Measurements from ENCODE around the gene USP3.

USP3 gene

GRCh38 chr15:63506537-63507035 is 2.2 kb downstream of the USP3 start:
- intact Hi-C loops (cut with micrococcal nuclease): loop anchor here (5.0 to 10.0 kb wide), 2 partner anchors 36 to 222 kb away; no protein-coding TSS in a partner anchor
- no peaks in the 10 kb centered on the region for H3K27me3 Mint-ChIP-seq
- peaks cover 13% of the 10 kb centered on the region for H3K36me3 Mint-ChIP-seq (ENCODE audit: low read depth)
- no peak overlapping the region for H3K27ac Mint-ChIP-seq
- peaks cover 60% of the 10 kb centered on the region for H3K4me1 Mint-ChIP-seq (ENCODE audit: low read depth)
- no peaks in the 10 kb centered on the region for H3K9me3 Mint-ChIP-seq
- H3K4me3 Mint-ChIP-seq: peak overlapping the region; percentile 77

GRCh38 chr15:63507878-63508818 is 3.8 kb downstream of the USP3 start:
- Mint-ChIP-seq H3K9me3 (no peaks in the 10 kb centered on the region), H3K36me3 (ENCODE audit: low read depth) (peaks cover 12% of the 10 kb centered on the region), H3K4me3 (no peak overlapping the region), H3K27ac (no peak overlapping the region), H3K27me3 (no peaks in the 10 kb centered on the region), H3K4me1 (ENCODE audit: low read depth) (peaks cover 57% of the 10 kb centered on the region)
- intact Hi-C loops (cut with micrococcal nuclease): loop anchor here (5.0 to 10.0 kb wide), 2 partner anchors 34 to 223 kb away; no protein-coding TSS in a partner anchor

GRCh38 chr15:63509056-63509954 is 4.9 kb downstream of the USP3 start:
- intact Hi-C loops (cut with micrococcal nuclease): loop anchor here (5.0 to 10.0 kb wide), 2 partner anchors 33 to 225 kb away; no protein-coding TSS in a partner anchor
- peak overlapping the region; percentile 27 for H3K27ac Mint-ChIP-seq
- no peak overlapping the region for H3K4me3 Mint-ChIP-seq

GRCh38 chr15:63509955-63510940 is 5.9 kb downstream of the USP3 start:
- peak overlapping the region; percentile 27 for H3K27ac Mint-ChIP-seq
- H3K36me3 Mint-ChIP-seq (ENCODE audit: low read depth): peaks cover 6% of the 10 kb centered on the region
- H3K27me3 Mint-ChIP-seq: no peaks in the 10 kb centered on the region
- intact Hi-C loops (cut with micrococcal nuclease): loop anchor here (5.0 to 10.0 kb wide), 2 partner anchors 32 to 225 kb away; no protein-coding TSS in a partner anchor
- H3K4me3 Mint-ChIP-seq: no peak overlapping the region
- no peaks in the 10 kb centered on the region for H3K9me3 Mint-ChIP-seq
- H3K4me1 Mint-ChIP-seq (ENCODE audit: low read depth): peaks cover 70% of the 10 kb centered on the region

More at GRCh38 chr15:63509056-63509954, 4.9 kb downstream of the USP3 start:
- H3K9me3 Mint-ChIP-seq: no peaks in the 10 kb centered on the region
- no peaks in the 10 kb centered on the region for H3K27me3 Mint-ChIP-seq
- H3K36me3 Mint-ChIP-seq (ENCODE audit: low read depth): peaks cover 12% of the 10 kb centered on the region
- peaks cover 62% of the 10 kb centered on the region for H3K4me1 Mint-ChIP-seq (ENCODE audit: low read depth)

- no peaks in the 10 kb centered on the region for H3K9me3 Mint-ChIP-seq
- H3K4me3 Mint-ChIP-seq: no peak overlapping the region
- no peaks in the 10 kb centered on the region for H3K27me3 Mint-ChIP-seq
- H3K36me3 Mint-ChIP-seq (ENCODE audit: low read depth): peaks cover 6% of the 10 kb centered on the region
- intact Hi-C loops (cut with micrococcal nuclease): no loop called here
- H3K27ac Mint-ChIP-seq: peak overlapping the region; percentile 75
- peaks cover 74% of the 10 kb centered on the region for H3K4me1 Mint-ChIP-seq (ENCODE audit: low read depth)
Observed at GRCh38 chr15:63512148-63512547, 7.8 kb downstream of the USP3 start.

GRCh38 chr15:63513271-63513670 is 8.9 kb downstream of the USP3 start:
- Mint-ChIP-seq H3K36me3 (ENCODE audit: low read depth) (peaks cover 6% of the 10 kb centered on the region), H3K27ac (no peak overlapping the region), H3K4me1 (ENCODE audit: low read depth) (peaks cover 80% of the 10 kb centered on the region), H3K9me3 (no peaks in the 10 kb centered on the region), H3K27me3 (no peaks in the 10 kb centered on the region), H3K4me3 (no peak overlapping the region)
- intact Hi-C loops (cut with micrococcal nuclease): no loop called here

GRCh38 chr15:63513728-63514127 is 9.3 kb downstream of the USP3 start:
- no peaks in the 10 kb centered on the region for H3K27me3 Mint-ChIP-seq
- peaks cover 6% of the 10 kb centered on the region for H3K36me3 Mint-ChIP-seq (ENCODE audit: low read depth)
- peaks cover 79% of the 10 kb centered on the region for H3K4me1 Mint-ChIP-seq (ENCODE audit: low read depth)
- intact Hi-C loops (cut with micrococcal nuclease): no loop called here
- H3K27ac Mint-ChIP-seq: no peak overlapping the region
- no peak overlapping the region for H3K4me3 Mint-ChIP-seq
- no peaks in the 10 kb centered on the region for H3K9me3 Mint-ChIP-seq

- intact Hi-C loops (cut with micrococcal nuclease): no loop called here
- Mint-ChIP-seq H3K27me3 (no peaks in the 10 kb centered on the region), H3K9me3 (no peaks in the 10 kb centered on the region), H3K27ac (no peak overlapping the region), H3K4me3 (no peak overlapping the region), H3K36me3 (ENCODE audit: low read depth) (peaks cover 6% of the 10 kb centered on the region), H3K4me1 (ENCODE audit: low read depth) (peaks cover 78% of the 10 kb centered on the region)
Observed at GRCh38 chr15:63514531-63514943, 10.1 kb downstream of the USP3 start.

GRCh38 chr15:63517202-63517601 is 12.8 kb downstream of the USP3 start:
- H3K4me1 Mint-ChIP-seq (ENCODE audit: low read depth): peaks cover 75% of the 10 kb centered on the region
- intact Hi-C loops (cut with micrococcal nuclease): no loop called here
- H3K36me3 Mint-ChIP-seq (ENCODE audit: low read depth): peaks cover 4% of the 10 kb centered on the region
- peak overlapping the region; percentile 54 for H3K27ac Mint-ChIP-seq
- no peaks in the 10 kb centered on the region for H3K27me3 Mint-ChIP-seq
- H3K4me3 Mint-ChIP-seq: no peak overlapping the region
- H3K9me3 Mint-ChIP-seq: no peaks in the 10 kb centered on the region

- Mint-ChIP-seq H3K4me1 (ENCODE audit: low read depth) (peaks cover 74% of the 10 kb centered on the region), H3K27ac (peak overlapping the region; percentile 54), H3K27me3 (no peaks in the 10 kb centered on the region), H3K4me3 (no peak overlapping the region), H3K36me3 (ENCODE audit: low read depth) (no peaks in the 10 kb centered on the region), H3K9me3 (no peaks in the 10 kb centered on the region)
- intact Hi-C loops (cut with micrococcal nuclease): no loop called here
Observed at GRCh38 chr15:63517628-63518027, 13.2 kb downstream of the USP3 start.

GRCh38 chr15:63519041-63519440 is 14.6 kb downstream of the USP3 start:
- H3K27me3 Mint-ChIP-seq: no peaks in the 10 kb centered on the region
- H3K9me3 Mint-ChIP-seq: no peaks in the 10 kb centered on the region
- H3K4me3 Mint-ChIP-seq: no peak overlapping the region
- H3K4me1 Mint-ChIP-seq (ENCODE audit: low read depth): peaks cover 81% of the 10 kb centered on the region
- H3K27ac Mint-ChIP-seq: no peak overlapping the region
- no peaks in the 10 kb centered on the region for H3K36me3 Mint-ChIP-seq (ENCODE audit: low read depth)
- intact Hi-C loops (cut with micrococcal nuclease): no loop called here

- Mint-ChIP-seq H3K36me3 (ENCODE audit: low read depth) (no peaks in the 10 kb centered on the region), H3K4me3 (no peak overlapping the region), H3K4me1 (ENCODE audit: low read depth) (peaks cover 82% of the 10 kb centered on the region), H3K9me3 (no peaks in the 10 kb centered on the region), H3K27ac (no peak overlapping the region), H3K27me3 (no peaks in the 10 kb centered on the region)
- intact Hi-C loops (cut with micrococcal nuclease): no loop called here
Observed at GRCh38 chr15:63519548-63520178, 15.3 kb downstream of the USP3 start.

All from dendritic cell treated with granulocyte-macrophage colony-stimulating factor and Interleukin-4, amounts not matched to agents 40 ng/mL and 50 ng/mL, for 4 days (primary cell).